Measurements from ENCODE around the gene PZP.

- TF ChIP-seq POLR2A (IDR thresholded peaks at IDR 0.05) (no peak), CTCF (IDR thresholded peaks at IDR 0.05) (no peak)
Measured at GRCh38 chr12:9106067-9106466, 102.1 kb downstream of the PZP start.
